ENCODE results near the gene RBM23. TPM values are rescaled to one million over a fixed set of nuclear protein-coding genes. Genes with fewer than 3 reads are reported as not detected.

RBM23 gene
- polyA plus RNA-seq, 2 of the 4 experiments (the other 2 are of a cell fraction): 65.8 to 68.0 TPM

GRCh38 chr14:22945642-22946041, 26.7 kb upstream of the RBM23 start:
- TF ChIP-seq PHF8 (IDR thresholded peaks at IDR 0.05; ENCODE audit: borderline replicate concordance, low read depth): no peak
- TF ChIP-seq FOSL2 (IDR thresholded peaks at IDR 0.05): no peak
- no peak for TF ChIP-seq FOSL2 (CRISPR knock-in tag; IDR thresholded peaks at IDR 0.05)
- TF ChIP-seq, protein P1, sequence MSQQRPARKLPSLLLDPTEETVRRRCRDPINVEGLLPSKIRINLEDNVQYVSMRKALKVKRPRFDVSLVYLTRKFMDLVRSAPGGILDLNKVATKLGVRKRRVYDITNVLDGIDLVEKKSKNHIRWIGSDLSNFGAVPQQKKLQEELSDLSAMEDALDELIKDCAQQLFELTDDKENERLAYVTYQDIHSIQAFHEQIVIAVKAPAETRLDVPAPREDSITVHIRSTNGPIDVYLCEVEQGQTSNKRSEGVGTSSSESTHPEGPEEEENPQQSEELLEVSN (IDR thresholded peaks at IDR 0.05; ENCODE audit: borderline replicate concordance, low read depth): no peak
- no peak for TF ChIP-seq PBX3 (IDR thresholded peaks at IDR 0.05)
- no peak for TF ChIP-seq JUNB (IDR thresholded peaks at IDR 0.05)
- no peak for TF ChIP-seq MAZ (IDR thresholded peaks at IDR 0.05; ENCODE audit: borderline replicate concordance, low read depth, low read length)
- no peak for TF ChIP-seq FOSB (CRISPR knock-in tag; IDR thresholded peaks at IDR 0.05)
- no peak for TF ChIP-seq MAFK (IDR thresholded peaks at IDR 0.05; ENCODE audit: partially characterized antibody)
- no peak for TF ChIP-seq BCL3 (IDR thresholded peaks at IDR 0.05)
- TF ChIP-seq CTCF (IDR thresholded peaks at IDR 0.05): no peak
- no peak for TF ChIP-seq RAD21 (conservative IDR thresholded peaks at IDR 0.05 in 1 of 2, IDR thresholded peaks at IDR 0.05 in 1 of 2)
- TF ChIP-seq ATOH8 (CRISPR knock-in tag; IDR thresholded peaks at IDR 0.05; ENCODE audit: low read depth): no peak
- TF ChIP-seq RFX5 (IDR thresholded peaks at IDR 0.05): no peak
- TF ChIP-seq HOXA7 (CRISPR knock-in tag; IDR thresholded peaks at IDR 0.05): no peak
- TF ChIP-seq ZC3H11A (IDR thresholded peaks at IDR 0.05): no peak
- no peak for TF ChIP-seq EP300 (IDR thresholded peaks at IDR 0.05)
- CTCF ChIA-PET: interaction anchor here (0.5 to 10.6 kb wide), 12 partner anchors 11 to 360 kb away, joined by 3 to 83 read pairs (median 4); partner anchors contain the start of genes HAUS4 and PRMT5
- ATAC-seq: no peak

DNA sequence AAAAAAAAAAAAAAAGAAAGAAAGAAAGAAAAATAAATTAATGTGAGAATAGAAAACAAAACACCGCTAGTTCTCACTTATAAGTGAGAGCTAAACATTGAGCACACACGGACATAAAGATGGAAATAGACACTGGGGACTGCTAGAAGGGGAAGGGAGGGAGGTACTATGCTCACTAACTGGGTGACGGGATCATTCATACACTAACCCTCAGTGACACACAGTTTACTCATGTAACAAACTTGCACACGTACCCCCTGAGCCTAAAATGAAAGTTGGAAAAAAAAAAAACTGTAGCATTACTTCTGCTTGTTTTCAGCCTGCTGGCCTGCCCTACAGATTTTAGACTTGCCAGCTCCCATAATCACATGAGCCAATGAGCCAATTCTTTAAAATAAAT, 20.7 kb upstream of the RBM23 start:
- Histone ChIP-seq H3K9me3 (no peaks in the 10 kb centered on the region), H3K4me1 (no peaks in the 10 kb centered on the region), H3K4me2 (no peak overlapping the region), H3K27ac (no peak overlapping the region), H3K4me3 (no peak overlapping the region)
- 79% methylated on average over 4 of the region's 4 CpGs for WGBS (ENCODE audit: missing lambda C conversion rate)
- CTCF ChIA-PET: interaction anchor here (0.7 to 10.6 kb wide), 5 partner anchors 9 to 46 kb away, joined by 3 to 83 read pairs (median 3); partner anchors contain the start of gene PRMT5
- no peak for DNase-seq (ENCODE audit: low read depth in 1 of 2, low spot score in 1 of 2)
- no peak for ATAC-seq
- POLR2A ChIA-PET: interaction anchor here (0.5 kb wide), 1 partner anchor 38 kb away, joined by 3 read pairs; no protein-coding TSS in a partner anchor
- FAIRE-seq: no peak
- TF ChIP-seq GATA3 (IDR thresholded peaks at IDR 0.05; ENCODE audit: borderline replicate concordance) (no peak), NPAS2 (CRISPR knock-in tag; IDR thresholded peaks at IDR 0.05; ENCODE audit: borderline replicate concordance) (no peak), JUN (IDR thresholded peaks at IDR 0.05) (no peak), RAD21 (conservative IDR thresholded peaks at IDR 0.05 in 1 of 2, IDR thresholded peaks at IDR 0.05 in 1 of 2) (no peak), TFCP2L1 (CRISPR knock-in tag; IDR thresholded peaks at IDR 0.05) (no peak), HDAC2 (IDR thresholded peaks at IDR 0.05) (no peak), EHF (CRISPR knock-in tag; IDR thresholded peaks at IDR 0.05) (no peak), BCL3 (IDR thresholded peaks at IDR 0.05) (no peak), SREBF2 (IDR thresholded peaks at IDR 0.05) (no peak), KDM5A (IDR thresholded peaks at IDR 0.05) (no peak), ZC3H11A (IDR thresholded peaks at IDR 0.05) (no peak), CEBPB (IDR thresholded peaks at IDR 0.05) (no peak), ZSCAN20 (CRISPR knock-in tag; IDR thresholded peaks at IDR 0.05) (no peak)
- TF ChIP-seq, protein P2, sequence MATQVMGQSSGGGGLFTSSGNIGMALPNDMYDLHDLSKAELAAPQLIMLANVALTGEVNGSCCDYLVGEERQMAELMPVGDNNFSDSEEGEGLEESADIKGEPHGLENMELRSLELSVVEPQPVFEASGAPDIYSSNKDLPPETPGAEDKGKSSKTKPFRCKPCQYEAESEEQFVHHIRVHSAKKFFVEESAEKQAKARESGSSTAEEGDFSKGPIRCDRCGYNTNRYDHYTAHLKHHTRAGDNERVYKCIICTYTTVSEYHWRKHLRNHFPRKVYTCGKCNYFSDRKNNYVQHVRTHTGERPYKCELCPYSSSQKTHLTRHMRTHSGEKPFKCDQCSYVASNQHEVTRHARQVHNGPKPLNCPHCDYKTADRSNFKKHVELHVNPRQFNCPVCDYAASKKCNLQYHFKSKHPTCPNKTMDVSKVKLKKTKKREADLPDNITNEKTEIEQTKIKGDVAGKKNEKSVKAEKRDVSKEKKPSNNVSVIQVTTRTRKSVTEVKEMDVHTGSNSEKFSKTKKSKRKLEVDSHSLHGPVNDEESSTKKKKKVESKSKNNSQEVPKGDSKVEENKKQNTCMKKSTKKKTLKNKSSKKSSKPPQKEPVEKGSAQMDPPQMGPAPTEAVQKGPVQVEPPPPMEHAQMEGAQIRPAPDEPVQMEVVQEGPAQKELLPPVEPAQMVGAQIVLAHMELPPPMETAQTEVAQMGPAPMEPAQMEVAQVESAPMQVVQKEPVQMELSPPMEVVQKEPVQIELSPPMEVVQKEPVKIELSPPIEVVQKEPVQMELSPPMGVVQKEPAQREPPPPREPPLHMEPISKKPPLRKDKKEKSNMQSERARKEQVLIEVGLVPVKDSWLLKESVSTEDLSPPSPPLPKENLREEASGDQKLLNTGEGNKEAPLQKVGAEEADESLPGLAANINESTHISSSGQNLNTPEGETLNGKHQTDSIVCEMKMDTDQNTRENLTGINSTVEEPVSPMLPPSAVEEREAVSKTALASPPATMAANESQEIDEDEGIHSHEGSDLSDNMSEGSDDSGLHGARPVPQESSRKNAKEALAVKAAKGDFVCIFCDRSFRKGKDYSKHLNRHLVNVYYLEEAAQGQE (IDR thresholded peaks at IDR 0.05): no peak

More at GRCh38 chr14:22945642-22946041, 26.7 kb upstream of the RBM23 start:
- H3K4me1 ChIP-seq: no peaks in the 10 kb centered on the region
- WGBS (ENCODE audit: missing lambda C conversion rate): 94% methylated on average over 3 of the region's 3 CpGs
- H3K4me2 ChIP-seq: no peak overlapping the region
- no peak overlapping the region for H3K4me3 ChIP-seq
- FAIRE-seq (no peak), DNase-seq (ENCODE audit: low read depth in 1 of 2, low spot score in 1 of 2) (no peak)
- no peak overlapping the region for H3K27ac ChIP-seq
- no peaks in the 10 kb centered on the region for H3K9me3 ChIP-seq
- POLR2A ChIA-PET: no interaction called here
